B cell (primary cell): ENCODE data around the gene KYAT1.

Experiments used
- EZH2 ChIP-seq: IDR thresholded peaks from 2 replicates; pipeline ENCODE4 v1.6.1; 2012; ENCODE audit warnings: borderline replicate concordance, low read depth, mild to moderate bottlenecking, moderate library complexity, low read length; ENCODE audit not compliant: insufficient read depth, poor library complexity, severe bottlenecking
- TF ChIP-seq, protein P1 (sequence below): fragments of 200-600 bp; IDR thresholded peaks from one replicate; pipeline ENCODE4 v1.8.0; 2022; ENCODE audit warnings: antibody characterized with exemption, mild to moderate bottlenecking

DNA sequence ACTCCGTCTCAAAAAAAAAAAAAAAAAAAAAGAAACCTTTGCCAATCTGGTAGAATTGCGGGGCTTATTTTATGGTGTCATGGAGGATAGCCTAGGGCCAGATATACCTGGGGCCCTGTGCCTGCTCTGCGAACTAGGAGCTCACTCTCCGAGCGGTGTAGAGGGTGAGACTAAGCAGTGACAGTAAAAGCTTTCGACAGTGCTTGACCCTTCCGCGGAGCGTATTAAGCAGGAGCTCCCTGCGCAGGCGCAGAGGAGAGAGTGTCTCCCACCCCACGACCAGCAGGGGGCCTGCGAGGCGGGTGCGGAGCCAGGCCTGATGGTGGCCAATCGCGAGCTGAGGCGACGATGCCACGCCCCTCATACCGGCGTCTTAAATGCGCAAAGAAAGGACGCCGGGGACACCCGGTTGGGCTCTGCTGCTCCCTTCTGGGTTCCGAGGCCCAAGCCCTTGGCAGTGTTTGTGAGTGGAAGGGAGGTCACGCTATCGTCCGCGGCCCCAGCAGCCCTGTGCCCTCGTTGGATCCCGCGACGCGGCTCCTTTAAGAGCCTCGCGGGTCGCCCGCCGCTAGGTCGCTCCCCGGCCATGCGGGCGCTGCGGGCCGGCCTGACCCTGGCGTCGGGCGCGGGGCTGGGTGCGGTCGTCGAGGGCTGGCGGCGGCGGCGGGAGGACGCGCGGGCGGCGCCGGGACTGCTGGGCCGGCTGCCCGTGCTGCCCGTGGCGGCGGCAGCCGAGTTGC lies 63.5 kb downstream of the KYAT1 start, which contains the start of gene ENDOG:
- TF ChIP-seq, protein P1, sequence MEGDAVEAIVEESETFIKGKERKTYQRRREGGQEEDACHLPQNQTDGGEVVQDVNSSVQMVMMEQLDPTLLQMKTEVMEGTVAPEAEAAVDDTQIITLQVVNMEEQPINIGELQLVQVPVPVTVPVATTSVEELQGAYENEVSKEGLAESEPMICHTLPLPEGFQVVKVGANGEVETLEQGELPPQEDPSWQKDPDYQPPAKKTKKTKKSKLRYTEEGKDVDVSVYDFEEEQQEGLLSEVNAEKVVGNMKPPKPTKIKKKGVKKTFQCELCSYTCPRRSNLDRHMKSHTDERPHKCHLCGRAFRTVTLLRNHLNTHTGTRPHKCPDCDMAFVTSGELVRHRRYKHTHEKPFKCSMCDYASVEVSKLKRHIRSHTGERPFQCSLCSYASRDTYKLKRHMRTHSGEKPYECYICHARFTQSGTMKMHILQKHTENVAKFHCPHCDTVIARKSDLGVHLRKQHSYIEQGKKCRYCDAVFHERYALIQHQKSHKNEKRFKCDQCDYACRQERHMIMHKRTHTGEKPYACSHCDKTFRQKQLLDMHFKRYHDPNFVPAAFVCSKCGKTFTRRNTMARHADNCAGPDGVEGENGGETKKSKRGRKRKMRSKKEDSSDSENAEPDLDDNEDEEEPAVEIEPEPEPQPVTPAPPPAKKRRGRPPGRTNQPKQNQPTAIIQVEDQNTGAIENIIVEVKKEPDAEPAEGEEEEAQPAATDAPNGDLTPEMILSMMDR, result peak; percentile 95
- no peak for TF ChIP-seq EZH2
